Activated CD4-positive, alpha-beta T cell treated with anti-CD3 and anti-CD28 coated beads, Interleukin-2, amount 50 U/mL, for 24 hours (primary cell): Measurements from ENCODE around the gene MAPK8IP1.
"Not testable (repeated sequence)": the region's sequence is repeated elsewhere in the genome, so short reads cannot be mapped to it uniquely, and the experiment has no call there.

ENCODE experiments used
- DNase-seq, 2 donors: peaks; one replicate each; pipeline ENCODE4 v3.0.0-alpha.2; 2020; ENCODE audit warnings: low read depth in 1 of 2, low spot score in 1 of 2

Gene MAPK8IP1

DNA sequence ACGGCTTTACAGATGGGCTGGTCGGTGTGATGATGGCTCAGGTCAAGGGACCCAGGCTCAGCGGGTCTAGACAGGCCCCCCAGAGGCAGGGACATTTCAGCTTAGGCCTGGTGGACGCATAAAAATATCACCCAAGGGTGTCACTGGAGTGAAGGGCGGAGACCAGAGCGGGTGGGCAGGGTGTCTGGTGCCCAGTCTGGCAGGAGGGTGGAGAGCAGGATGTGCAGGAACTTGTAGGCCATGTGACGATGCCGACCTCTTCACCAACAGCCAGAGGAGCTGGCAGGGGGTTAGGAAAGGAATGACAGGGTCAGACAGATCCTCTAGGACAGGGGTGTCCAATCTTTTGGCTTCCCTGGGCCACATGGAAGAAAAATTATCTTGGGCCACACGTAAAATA, 4.5 kb downstream of the MAPK8IP1 start:
- DNase-seq: no peak

DNA sequence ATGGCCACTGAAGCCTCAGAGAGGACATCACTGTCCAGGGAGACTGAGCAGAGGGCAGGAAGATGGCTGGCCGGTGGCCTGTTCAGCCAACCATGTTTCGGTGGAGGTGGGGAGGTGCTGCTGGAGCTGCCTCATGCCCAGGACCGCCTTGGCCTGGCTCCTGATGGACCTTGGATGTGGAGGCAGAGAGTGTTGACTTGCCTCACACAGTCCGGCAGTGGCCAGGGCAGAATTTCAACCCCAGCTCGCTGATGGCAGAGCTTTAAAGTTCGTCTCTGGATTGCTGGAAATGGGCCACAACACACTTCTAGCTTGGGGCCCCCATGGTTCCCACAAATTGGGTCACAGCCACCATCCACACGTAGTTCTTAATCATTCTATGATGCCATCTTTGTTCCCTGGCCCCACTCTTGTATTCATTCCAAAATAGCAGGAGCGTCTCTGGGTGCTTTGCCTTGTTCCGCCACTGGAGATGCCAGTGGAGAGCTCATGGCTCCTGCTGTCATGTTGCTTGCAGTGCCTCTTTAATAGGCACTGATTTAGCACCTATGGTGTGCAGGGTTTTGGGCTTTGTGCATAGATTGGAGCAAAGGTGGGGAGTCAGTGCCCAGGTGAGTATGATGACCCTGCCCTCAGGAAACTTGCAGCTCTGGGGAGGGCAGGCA, 5.6 kb downstream of the MAPK8IP1 start:
- DNase-seq: no peak

DNA sequence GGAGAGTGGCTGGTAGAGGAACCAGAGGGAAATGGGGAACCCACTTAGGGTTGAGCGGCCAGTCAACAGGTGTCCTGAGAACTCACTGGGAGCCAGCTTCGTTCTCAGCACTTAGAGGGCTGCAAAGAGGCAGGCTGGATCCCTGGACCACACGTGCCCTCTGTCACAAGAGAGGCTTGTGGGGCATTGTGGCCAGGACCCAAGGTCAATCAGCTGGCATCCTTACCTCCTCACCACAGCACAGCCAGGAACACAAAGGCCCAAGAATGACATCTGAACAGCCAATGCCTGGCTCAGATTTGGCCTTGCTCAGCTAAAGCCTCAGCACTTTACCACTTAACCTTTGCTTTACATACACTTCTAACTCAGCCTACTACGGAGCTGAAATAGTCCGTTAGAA, 7.4 kb downstream of the MAPK8IP1 start:
- no peak for DNase-seq

DNA sequence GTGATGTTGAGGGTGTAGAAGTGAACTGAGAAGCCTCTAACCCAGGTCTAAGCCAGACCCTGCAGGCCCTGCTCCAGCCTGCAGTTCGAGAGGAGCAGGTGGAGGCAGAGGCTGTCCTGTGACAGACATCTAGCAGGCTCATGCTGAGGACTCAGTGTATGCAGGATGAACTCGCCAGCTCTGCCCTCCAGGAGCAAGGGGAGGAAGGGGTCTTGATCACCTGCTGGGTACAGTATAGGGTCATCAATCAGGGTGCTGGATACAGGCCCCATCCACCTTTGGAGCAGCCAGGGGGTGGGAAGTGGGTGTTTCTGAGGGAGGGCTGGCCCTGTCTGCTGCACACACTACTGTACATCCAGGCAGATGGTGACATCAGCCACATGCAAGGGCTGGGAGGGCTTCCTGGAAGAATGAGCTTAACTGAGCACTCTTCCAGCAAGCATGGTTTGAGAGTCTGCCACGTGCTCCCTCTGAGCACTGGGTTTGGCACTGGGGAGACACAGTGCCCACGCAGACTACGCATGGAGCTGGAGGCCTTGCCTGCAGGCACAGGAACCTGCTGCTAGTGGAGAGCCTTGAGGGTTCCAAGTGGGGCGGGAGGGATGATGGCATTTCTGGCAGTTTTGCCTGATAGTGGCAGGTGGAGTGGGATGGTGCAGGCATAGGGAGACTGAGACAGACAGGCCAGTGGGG, 9.2 kb downstream of the MAPK8IP1 start:
- DNase-seq: no peak

DNA sequence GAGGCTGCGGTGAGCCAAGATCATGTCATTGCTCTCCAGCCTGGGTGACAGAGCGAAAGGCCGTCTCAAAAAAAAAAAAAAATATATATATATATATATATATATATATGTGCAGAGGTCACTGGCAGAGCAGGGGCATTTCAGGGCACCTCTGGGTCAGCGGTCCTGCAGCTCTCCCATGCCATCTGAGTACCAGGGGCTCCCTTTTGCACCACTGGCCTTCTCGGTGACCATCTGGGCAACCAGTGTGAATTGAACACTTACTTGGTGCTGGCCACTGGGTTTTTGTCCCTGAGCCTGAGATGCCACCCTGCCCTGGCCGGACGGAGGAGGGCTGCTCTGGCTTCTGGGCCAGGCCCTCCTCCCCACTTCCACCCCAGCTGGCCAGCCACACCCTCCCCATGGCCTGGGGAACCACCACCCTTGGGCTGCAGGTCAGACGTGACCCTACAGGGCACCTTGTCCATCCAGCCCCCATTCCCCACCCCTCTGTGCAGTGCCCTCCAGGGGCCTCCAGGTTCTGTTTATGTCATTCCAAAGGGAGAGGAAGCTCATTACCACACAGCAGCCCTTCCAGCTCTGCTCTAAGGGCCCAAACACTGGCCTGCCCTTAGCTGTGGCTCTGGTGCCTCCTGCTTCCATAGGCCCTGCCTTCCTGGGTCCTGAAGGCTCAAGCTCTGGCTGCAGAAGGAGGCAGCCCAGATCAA, 10.3 kb downstream of the MAPK8IP1 start:
- DNase-seq: no peak

DNA sequence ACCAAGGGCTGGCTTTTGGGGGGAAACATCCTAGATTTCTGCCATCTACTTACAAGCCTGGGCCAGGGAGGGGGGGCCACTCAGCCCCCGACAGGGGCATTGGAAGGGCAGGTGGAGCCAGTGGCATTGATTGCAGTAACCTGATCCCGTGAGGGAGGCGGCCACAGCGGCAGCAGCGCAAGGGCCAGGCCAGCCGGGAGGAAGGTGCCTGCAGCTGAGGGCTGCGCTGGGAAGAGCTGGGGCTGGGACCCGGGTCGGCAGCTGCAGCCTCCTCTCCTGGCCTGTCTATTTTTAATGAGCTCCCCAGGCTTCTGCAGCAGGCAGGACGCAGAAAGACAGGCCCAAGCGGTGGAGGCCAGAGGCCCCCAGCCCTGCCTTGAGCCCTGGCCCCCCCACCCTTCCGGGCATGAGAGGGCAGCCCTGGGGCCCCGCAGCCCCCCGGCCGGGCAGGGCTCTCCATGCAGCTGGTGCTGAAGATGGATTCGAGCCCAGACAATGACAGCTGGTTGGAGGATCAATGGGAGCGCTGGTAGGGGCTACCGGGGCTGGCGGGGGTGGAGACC, 11.1 kb downstream of the MAPK8IP1 start:
- DNase-seq: no peak

DNA sequence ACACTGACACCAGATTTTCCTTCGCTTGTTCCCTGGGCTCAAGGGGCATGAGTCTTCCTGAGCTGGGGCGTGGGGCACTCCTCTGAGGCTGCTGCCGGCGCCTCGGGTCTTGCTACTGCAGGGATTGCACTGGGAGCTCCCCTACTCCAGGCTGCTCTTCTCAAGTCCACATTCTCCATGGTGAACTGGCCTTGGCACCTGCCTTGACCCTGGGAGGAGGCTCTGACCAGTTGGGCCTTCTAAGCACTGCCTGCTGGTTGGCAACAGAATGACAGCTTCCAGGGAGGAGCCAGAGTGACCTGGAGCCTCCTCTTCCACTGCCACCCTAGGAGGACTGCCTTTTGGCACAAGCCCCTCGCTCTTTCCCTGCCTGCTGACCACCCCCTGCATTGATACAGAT, 12.1 kb downstream of the MAPK8IP1 start:
- DNase-seq: no peak

DNA sequence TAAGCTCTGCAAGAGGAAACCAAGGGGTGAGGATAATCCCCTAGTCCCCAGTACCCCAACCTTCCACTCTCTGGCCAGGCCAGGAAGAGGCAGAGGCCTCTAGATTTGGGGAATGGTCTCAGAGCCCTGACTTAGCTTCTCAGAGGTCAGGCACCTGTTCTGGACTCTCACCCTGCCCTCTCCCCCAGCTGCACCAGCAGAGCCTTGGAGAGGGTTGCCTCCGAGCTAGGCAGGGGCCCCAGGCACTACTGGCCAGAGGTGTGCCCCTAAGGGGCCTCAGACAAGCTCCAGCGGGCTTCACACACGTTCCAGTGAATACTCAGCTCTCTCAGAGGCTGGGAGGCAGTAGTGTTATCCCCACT, 13.6 kb downstream of the MAPK8IP1 start:
- no peak for DNase-seq

DNA sequence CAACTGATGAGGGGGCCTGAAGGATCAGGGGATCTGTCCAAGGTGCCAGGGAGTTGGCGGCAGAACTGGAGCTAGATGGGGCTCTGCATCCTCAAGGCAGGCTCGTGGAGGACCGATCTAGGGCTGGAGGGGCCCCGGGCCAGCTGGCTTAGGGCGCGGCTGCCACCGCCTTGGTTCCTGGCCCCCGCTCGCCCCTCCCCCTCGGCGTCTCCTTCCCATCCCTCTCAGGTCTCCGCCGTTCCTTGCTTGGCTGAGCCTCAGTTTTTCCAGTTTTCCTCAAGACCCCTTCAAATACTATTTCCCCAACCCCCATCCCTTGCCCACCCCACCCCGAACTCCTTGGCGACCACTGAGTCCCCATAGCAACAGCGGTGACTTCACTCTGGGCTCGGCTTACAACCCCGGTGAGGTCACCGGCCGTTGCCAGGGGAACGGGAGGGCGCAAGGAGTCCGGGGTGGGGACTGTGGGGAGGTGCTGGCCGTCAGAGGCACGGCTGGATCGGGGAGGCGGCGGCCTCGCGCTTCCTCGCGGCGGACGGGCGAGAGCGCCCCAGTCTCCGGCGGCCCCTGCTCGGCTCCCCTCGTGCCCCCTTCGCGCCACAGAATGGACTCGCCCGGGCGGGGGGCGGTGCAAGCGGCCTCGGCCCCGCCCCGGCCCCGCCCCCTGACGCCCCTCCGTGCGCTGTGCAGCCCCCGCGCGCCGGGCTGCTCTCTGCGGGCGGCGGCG, 14.2 kb downstream of the MAPK8IP1 start:
- DNase-seq: peak; percentile 28 to 42

DNA sequence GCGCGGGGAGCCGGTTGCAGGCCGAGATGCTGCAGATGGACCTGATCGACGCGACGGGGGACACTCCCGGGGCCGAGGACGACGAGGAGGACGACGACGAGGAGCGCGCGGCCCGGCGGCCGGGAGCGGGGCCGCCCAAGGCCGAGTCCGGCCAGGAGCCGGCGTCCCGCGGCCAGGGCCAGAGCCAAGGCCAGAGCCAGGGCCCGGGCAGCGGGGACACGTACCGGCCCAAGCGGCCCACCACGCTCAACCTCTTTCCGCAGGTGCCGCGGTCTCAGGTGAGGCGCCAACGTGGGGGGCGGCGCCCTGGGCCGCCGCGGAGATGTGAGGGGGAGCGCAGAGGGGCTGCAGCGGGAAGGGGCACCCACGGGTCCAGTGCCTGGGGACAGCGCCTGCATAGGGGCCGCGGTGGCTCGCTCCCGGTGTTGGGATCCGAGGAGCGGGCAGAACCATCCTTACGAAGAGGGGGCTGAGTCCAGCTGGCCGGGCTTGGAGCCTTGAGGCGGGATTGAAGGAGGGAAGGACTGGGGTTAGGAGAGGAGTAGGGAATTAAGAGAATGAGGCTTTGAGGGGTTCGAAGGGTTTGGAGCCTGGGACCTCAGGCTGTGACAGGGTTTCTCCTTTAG, 14.8 kb downstream of the MAPK8IP1 start:
- not testable (repeated sequence) for DNase-seq

DNA sequence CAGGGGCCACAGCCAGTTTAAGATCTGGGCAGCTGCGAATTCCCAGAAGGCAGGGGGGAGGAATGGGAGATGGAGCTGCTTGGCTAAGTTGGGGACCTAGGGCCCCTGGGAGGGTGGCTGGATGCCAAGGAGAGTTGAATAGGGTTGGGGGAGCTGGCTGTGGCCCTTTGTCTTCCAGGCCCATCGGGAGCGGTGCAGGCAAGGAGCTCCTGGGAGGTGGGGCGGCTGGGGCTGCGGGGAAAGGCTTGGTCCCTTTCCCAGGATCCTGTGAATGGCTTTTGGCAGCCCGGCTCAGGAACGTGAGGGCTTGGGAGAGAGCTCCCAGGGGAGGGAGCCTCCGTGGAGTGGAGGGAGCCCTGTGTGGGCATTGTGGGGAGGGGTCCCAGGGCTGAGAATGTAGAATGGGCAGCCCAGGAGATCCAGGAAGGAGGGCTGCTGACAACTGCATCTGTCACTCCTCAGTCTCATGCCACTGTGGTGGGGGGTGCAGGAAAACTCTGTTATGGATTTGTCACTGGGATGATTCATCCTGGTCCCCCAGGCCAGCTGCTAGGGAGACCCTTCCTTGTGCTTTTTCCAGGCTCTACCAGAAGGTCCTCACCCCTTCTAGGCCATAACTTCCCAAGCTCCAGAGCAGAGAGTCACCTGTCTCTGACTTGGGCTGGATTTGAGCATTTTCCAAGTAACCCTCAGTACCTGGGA, 15.6 kb downstream of the MAPK8IP1 start:
- DNase-seq: no peak

DNA sequence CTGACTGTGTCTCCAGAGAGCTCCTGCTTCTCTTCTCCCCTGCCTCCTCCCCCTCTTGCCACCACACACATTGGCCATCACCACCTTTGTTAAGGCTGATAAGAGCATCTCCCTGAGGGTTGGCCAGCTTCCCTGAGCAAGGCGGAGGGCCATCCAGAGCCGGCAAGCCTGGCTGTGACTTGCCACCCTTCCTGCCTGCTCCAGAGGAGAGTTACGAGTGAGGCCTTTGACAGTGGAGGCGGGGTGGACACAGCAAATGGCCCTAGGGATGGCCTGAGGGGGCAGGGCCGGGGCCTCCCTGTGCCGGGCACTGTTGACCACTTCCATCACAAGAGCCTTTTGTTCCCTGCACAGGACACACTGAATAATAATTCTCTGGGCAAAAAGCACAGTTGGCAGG, 16.2 kb downstream of the MAPK8IP1 start:
- DNase-seq: no peak

DNA sequence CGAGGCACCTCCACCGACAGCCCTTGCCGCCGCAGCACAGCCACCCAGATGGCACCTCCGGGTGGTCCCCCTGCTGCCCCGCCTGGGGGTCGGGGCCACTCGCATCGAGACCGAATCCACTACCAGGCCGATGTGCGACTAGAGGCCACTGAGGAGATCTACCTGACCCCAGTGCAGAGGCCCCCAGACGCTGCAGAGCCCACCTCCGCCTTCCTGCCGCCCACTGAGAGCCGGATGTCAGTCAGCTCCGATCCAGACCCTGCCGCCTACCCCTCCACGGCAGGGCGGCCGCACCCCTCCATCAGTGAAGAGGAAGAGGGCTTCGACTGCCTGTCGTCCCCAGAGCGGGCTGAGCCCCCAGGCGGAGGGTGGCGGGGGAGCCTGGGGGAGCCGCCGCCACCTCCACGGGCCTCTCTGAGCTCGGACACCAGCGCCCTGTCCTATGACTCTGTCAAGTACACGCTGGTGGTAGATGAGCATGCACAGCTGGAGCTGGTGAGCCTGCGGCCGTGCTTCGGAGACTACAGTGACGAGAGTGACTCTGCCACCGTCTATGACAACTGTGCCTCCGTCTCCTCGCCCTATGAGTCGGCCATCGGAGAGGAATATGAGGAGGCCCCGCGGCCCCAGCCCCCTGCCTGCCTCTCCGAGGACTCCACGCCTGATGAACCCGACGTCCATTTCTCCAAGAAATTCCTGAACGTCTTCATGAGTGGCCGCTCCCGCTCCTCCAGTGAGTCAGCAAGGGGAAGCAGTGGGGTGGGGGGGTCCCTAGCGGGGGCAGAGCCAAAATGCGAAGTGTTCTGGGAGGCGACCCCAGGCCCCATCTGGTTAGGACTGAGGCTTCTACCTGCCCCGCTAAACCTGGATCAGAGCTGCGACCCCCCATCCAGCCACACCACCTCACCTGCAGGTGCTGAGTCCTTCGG, 17.3 kb downstream of the MAPK8IP1 start:
- no peak for DNase-seq

DNA sequence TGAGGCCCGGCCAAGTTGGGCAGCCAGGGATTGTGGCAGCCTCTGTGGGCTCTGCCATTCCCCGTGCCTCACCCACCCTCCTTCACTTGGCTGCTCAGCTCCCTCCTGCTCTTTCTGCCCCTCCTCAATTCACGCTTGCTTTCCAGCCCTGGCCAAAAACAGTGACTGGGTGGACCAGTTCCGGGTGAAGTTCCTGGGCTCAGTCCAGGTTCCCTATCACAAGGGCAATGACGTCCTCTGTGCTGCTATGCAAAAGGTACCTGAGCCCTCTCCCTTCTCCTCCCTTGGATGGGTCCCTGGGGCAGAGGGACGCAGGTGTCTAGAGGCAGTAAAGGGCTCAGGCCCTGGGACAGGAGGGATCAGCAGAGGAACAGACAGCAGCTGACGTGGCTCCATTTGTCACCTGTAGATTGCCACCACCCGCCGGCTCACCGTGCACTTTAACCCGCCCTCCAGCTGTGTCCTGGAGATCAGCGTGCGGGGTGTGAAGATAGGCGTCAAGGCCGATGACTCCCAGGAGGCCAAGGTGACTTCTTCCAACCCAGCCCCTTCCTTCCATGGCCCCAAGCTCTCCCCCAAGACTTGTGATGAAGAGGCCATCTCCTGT, 19.0 kb downstream of the MAPK8IP1 start:
- DNase-seq: no peak

DNA sequence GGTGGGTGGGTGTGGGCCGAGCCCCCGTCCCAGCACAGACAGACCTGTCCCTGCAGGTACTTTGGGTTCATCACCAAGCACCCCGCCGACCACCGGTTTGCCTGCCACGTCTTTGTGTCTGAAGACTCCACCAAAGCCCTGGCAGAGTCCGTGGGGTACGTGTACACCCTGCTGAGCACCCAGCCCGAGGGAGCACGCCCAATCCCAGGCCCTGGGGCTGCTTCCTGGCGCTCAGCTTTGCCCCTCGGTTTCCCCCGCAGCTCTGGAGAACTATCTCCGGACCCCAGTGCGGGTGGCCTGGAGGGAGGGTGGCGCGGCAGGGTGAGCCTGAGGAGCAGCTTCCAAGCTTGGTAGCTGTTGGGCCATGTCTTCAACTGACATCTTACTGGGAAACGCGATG, 19.6 kb downstream of the MAPK8IP1 start:
- DNase-seq: no peak

DNA sequence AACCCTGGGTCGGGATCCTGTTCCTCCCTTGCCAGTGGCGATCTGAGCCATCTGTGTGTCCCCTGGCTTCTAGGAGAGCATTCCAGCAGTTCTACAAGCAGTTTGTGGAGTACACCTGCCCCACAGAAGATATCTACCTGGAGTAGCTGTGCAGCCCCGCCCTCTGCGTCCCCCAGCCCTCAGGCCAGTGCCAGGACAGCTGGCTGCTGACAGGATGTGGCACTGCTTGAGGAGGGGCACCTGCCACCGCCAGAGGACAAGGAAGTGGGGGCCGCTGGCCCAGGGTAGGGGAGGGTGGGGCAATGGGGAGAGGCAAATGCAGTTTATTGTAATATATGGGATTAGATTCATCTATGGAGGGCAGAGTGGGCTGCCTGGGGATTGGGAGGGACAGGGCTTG, 20.1 kb downstream of the MAPK8IP1 start:
- DNase-seq: not testable (repeated sequence)

DNA sequence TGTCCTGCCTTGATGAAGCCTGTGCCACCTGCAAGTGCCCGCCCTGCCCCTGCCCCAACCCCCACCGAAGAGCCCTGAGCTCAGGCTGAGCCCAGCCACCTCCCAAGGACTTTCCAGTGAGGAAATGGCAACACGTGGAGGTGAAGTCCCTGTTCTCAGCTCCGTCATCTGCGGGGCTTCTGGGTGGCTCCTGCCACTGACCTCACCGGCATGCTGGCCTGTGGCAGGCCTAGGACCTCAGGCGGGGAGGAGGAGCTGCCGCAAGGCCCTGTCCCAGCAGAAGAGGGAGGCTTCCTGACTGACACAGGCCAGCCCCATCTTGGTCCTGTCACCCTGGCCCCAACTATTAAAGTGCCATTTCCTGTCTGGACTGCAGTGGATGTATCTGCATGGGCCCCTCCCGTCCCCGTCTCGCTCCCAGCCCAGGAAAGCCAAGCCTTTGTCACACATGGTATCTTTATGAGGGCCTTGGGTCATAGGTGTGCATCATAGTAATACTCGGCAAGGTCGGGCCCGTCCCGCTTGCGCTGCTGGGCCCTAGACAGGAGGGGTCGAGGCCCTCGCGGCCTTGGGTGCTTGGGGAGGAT, 20.7 kb downstream of the MAPK8IP1 start:
- DNase-seq: no peak

DNA sequence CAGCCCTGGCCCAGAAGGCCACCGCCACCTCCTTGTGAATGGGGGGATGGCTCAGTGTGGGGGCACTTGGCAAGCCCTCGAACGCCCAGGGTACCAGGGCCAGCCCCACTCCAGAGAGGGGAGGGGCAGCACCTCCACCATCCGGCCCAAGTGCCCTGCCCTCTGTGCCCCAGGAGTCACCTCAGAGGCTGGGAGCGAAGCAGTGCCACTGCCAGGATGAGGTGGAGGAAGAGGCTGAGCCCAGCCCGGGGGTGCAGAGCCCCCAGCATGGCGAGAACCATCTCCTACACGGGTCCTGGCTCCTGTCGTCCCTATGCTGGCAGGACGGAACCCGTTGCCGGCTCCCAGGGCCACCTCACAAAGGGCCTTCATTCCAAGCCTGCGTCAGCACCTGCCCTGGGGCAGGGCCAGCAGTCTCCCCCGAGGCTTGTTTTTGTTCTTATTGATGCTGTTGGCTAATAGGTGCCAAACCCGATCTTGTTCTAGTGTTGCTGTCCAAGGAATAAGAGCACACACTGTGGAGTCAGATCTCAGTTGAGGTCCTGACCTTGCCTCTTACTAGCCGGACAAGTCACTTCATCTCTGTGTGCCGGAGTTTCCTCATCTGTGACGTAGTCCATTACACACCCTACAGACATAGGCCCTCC, 21.6 kb downstream of the MAPK8IP1 start, which contains the start of gene FREY1:
FREY1 (minus strand) TSS at position 307 of the 647 bp plus-strand sequence; CDS start at position 281, 26 bp downstream.
- no peak for DNase-seq
